Endothelial cell of umbilical vein (primary cell): ENCODE measurements around the gene HHEX. TPM values are rescaled to one million over a fixed set of nuclear protein-coding genes. Genes with fewer than 3 reads are reported as not detected.

Source experiments
- BruUV-seq: library from RNA; stranded (reverse); fragments of 400-500 nt; replicated peaks from 2 replicates; lab custom pipeline; 2021; lab: Mats Ljungman, UMichigan
- CTCF ChIA-PET: fragments of 300-600, 350-600 bp; sonication (Branson Sonifier 250); formaldehyde crosslinking; loops from one replicate; lab custom pipeline; 2021; ENCODE audit warnings: antibody characterized with exemption, inconsistent platforms; lab: Charles Lee
- POLR2A ChIA-PET: fragments of 300-600, 350-600 bp; sonication (Branson Sonifier 250); formaldehyde crosslinking; loops from one replicate; lab custom pipeline; 2021; ENCODE audit warnings: antibody characterized with exemption, inconsistent platforms; lab: Charles Lee
- DNase-seq: peaks from one replicate; pipeline ENCODE4 v3.0.0-alpha.2; 2011; ENCODE audit warnings: low read depth, low spot score
- FAIRE-seq: peaks from 2 replicates; lab custom pipeline; 2011; peaks lifted over from hg19 to GRCh38; lab: Jason Lieb, UNC
- H2AFZ ChIP-seq: 2 replicates; pipeline ENCODE4 v1.6.0; 2012; ENCODE audit warnings: low read depth, low read length, control low read depth, inconsistent platforms
- H3K27ac ChIP-seq: 2 replicates; pipeline ENCODE4 v1.5.1; 2011; ENCODE audit warnings: low read depth, mild to moderate bottlenecking, control low read depth, low read length, moderate library complexity; ENCODE audit not compliant: insufficient read depth
- H3K27me3 ChIP-seq, 2 experiments: 2 replicates each; pipeline versions ENCODE4 v1.6.0 to v1.6.1; 2011; ENCODE audit warnings: low read length in 2 of 2, mixed read lengths in 1 of 2; ENCODE audit not compliant: control insufficient read depth in 2 of 2, insufficient read depth in 2 of 2
- H3K36me3 ChIP-seq, 2 experiments: 2 replicates in 1 of 2; 3 replicates in 1 of 2; pipeline ENCODE4 v1.5.1; 2011; ENCODE audit warnings: low read length in 2 of 2, mild to moderate bottlenecking in 1 of 2, moderate library complexity in 1 of 2; ENCODE audit not compliant: control insufficient read depth in 2 of 2, insufficient read depth in 2 of 2; ENCODE audit errors: extremely low read depth in 1 of 2
- H3K4me1 ChIP-seq: 3 replicates; pipeline ENCODE4 v1.5.1; 2011; ENCODE audit warnings: mild to moderate bottlenecking, low read length; ENCODE audit not compliant: control insufficient read depth, insufficient read depth; ENCODE audit errors: extremely low read depth
- H3K4me2 ChIP-seq: 2 replicates; pipeline ENCODE4 v1.6.1; 2011; ENCODE audit warnings: low read length, control low read depth, mixed read lengths; ENCODE audit not compliant: insufficient read depth
- H3K4me3 ChIP-seq, 3 experiments: fragments of 200-600 bp in 1 of 3; sonication (generic), shearing (Covaris generic) in 1 of 3; replicated peaks in 1 of 3; 2 replicates each; pipeline ENCODE4 v1.5.1; 2011 to 2016; ENCODE audit warnings: control low read depth in 3 of 3, low read length in 3 of 3, mild to moderate bottlenecking in 2 of 3, inconsistent platforms in 1 of 3, low read depth in 1 of 3, moderate library complexity in 1 of 3; ENCODE audit not compliant: insufficient read depth in 1 of 3
- H3K79me2 ChIP-seq: 2 replicates; pipeline ENCODE4 v1.6.0; 2012; ENCODE audit warnings: low read length, inconsistent platforms; ENCODE audit not compliant: control insufficient read depth, insufficient read depth
- H3K9ac ChIP-seq: replicated peaks from 2 replicates; pipeline ENCODE3; 2011; ENCODE audit warnings: low read length, control low read depth; ENCODE audit not compliant: insufficient read depth; ENCODE audit errors: extremely low read depth
- H3K9me1 ChIP-seq: replicated peaks from 3 replicates; pipeline ENCODE4 v1.6.0; 2011; ENCODE audit warnings: mild to moderate bottlenecking, low read length; ENCODE audit not compliant: control insufficient read depth, insufficient read depth; ENCODE audit errors: extremely low read depth
- H3K9me3 ChIP-seq: replicated peaks from 2 replicates; pipeline ENCODE4 v1.5.1; 2012; ENCODE audit warnings: low read length, inconsistent platforms; ENCODE audit not compliant: control insufficient read depth, insufficient read depth
- H4K20me1 ChIP-seq: replicated peaks from 2 replicates; pipeline ENCODE3; 2011; ENCODE audit warnings: mild to moderate bottlenecking, low read length; ENCODE audit not compliant: control insufficient read depth, insufficient read depth; ENCODE audit errors: extremely low read depth
- EZH2 ChIP-seq: IDR thresholded peaks from 2 replicates; pipeline ENCODE4 v1.6.1; 2012; ENCODE audit warnings: borderline replicate concordance, low read depth, mild to moderate bottlenecking, moderate library complexity, low read length, inconsistent platforms; ENCODE audit not compliant: severe bottlenecking
- FOS ChIP-seq: IDR thresholded peaks from 2 replicates; pipeline ENCODE4 v1.6.1; 2011; ENCODE audit warnings: mild to moderate bottlenecking, low read length, moderate library complexity, borderline replicate concordance; ENCODE audit not compliant: insufficient read depth
- GATA2 ChIP-seq: IDR thresholded peaks from 2 replicates; pipeline ENCODE4 v1.7.0; 2011; ENCODE audit warnings: low read depth, mild to moderate bottlenecking, moderate library complexity, mixed read lengths, low read length; ENCODE audit not compliant: insufficient read length, insufficient read depth
- JUN ChIP-seq: IDR thresholded peaks from 2 replicates; pipeline ENCODE4 v1.6.1; 2011; ENCODE audit warnings: borderline replicate concordance, low read depth; ENCODE audit not compliant: insufficient read length, insufficient read depth
- MYC ChIP-seq: IDR thresholded peaks from one replicate; pipeline ENCODE4 v1.6.1; 2011; ENCODE audit warnings: mild to moderate bottlenecking, low read depth, low read length
- POLR2A ChIP-seq: IDR thresholded peaks from 2 replicates; pipeline ENCODE4 v1.6.1; 2012; ENCODE audit warnings: low read depth, mild to moderate bottlenecking, control low read depth, low read length
- POLR2AphosphoS5 ChIP-seq: IDR thresholded peaks from 2 replicates; pipeline ENCODE4 v1.6.1; 2012; ENCODE audit warnings: low read depth, mild to moderate bottlenecking, control low read depth, low read length, moderate library complexity; ENCODE audit not compliant: insufficient read depth
- dilution Hi-C: fragments of 300-500 bp; cut with MboI; formaldehyde crosslinking; loops from one replicate; pipeline ENCODE4 v1.15.0; 2019; ENCODE audit warnings: low sequenced_read_pairs; ENCODE audit not compliant: extremely low pct_ligation_motif_present
- intact Hi-C: fragments of 100-400 bp; cut with micrococcal nuclease; formaldehyde crosslinking; loops from one replicate; pipeline ENCODE4 v1.10.0; 2022
- polyA plus RNA-seq, 4 experiments: library from polyadenylated mRNA; depleted of rRNA in 3 of 4; stranded (reverse) in 3 of 4; unstranded in 1 of 4; fragments of >200 nt; gene quantifications; 2 replicates each; pipeline versions ENCODE4 v1.2.1 to v1.2.3, GENCODE V29; 2011 to 2012; ENCODE audit warnings: missing spikeins in 1 of 4
- total RNA-seq: library from RNA; stranded (reverse); gene quantifications from 2 replicates; pipeline ENCODE4 v1.2.3, GENCODE V29; 2021
- TF ChIP-seq, protein P1 (sequence below): IDR thresholded peaks from 2 replicates; pipeline ENCODE4 v1.6.1; 2011; ENCODE audit not compliant: insufficient read depth, insufficient read length
- TF ChIP-seq, protein P2 (sequence below), 2 donors: IDR thresholded peaks; 1 replicate in 1 of 2; 2 replicates in 1 of 2; pipeline ENCODE4 v1.5.1; 2011; ENCODE audit warnings: low read length in 2 of 2, mild to moderate bottlenecking in 2 of 2, moderate library complexity in 2 of 2, control low read depth in 1 of 2, inconsistent platforms in 1 of 2, low read depth in 1 of 2; ENCODE audit not compliant: insufficient read depth in 1 of 2; ENCODE audit errors: extremely low read depth in 1 of 2

The HHEX gene
- total and polyA plus RNA-seq, 2 donors (not counting 3 experiments of a cell fraction or from before 2014, with no cell fraction given) = 81.0 to 110 TPM

DNA sequence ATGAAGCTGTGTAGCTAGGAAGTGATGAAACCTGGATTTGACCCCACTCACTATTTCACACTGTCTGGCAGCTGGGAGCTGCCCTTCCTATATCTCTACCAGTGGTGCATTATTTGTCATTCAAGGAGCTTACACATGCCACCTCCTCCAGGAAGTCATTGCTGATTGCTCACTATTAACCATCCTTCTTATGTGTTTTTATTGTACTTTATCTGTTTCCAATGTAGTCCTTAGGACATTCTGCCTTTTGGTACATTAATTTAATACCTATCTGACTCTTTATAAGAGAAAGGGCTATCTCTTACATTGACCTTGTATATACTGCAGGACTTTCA is 31.0 kb downstream of the HHEX start:
- H3K9me3 ChIP-seq = no peaks in the 10 kb centered on the region
- ChIA-PET POLR2A (no interaction called here), CTCF (no interaction called here)
- H3K27me3 ChIP-seq = no peaks in the 10 kb centered on the region
- H3K4me3 ChIP-seq = no peak overlapping the region
- dilution Hi-C loops (no loop called here), intact Hi-C loops (no loop called here)
- H3K9me1 ChIP-seq = no peaks in the 10 kb centered on the region
- no peaks in the 10 kb centered on the region for H3K79me2 ChIP-seq
- H3K9ac ChIP-seq = no peak overlapping the region
- no peaks in the 10 kb centered on the region for H4K20me1 ChIP-seq
- DNase-seq = no peak
- TF ChIP-seq, protein P1, sequence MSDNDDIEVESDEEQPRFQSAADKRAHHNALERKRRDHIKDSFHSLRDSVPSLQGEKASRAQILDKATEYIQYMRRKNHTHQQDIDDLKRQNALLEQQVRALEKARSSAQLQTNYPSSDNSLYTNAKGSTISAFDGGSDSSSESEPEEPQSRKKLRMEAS = no peak
- TF ChIP-seq GATA2 (no peak), POLR2AphosphoS5 (no peak), JUN (no peak), EZH2 (no peak), MYC (no peak), POLR2A (no peak), FOS (no peak)
- TF ChIP-seq, protein P2, sequence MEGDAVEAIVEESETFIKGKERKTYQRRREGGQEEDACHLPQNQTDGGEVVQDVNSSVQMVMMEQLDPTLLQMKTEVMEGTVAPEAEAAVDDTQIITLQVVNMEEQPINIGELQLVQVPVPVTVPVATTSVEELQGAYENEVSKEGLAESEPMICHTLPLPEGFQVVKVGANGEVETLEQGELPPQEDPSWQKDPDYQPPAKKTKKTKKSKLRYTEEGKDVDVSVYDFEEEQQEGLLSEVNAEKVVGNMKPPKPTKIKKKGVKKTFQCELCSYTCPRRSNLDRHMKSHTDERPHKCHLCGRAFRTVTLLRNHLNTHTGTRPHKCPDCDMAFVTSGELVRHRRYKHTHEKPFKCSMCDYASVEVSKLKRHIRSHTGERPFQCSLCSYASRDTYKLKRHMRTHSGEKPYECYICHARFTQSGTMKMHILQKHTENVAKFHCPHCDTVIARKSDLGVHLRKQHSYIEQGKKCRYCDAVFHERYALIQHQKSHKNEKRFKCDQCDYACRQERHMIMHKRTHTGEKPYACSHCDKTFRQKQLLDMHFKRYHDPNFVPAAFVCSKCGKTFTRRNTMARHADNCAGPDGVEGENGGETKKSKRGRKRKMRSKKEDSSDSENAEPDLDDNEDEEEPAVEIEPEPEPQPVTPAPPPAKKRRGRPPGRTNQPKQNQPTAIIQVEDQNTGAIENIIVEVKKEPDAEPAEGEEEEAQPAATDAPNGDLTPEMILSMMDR (IDR thresholded peaks at IDR 0.05; ENCODE audit: extremely low read depth in 1 of 2, insufficient read depth in 1 of 2, low read depth in 1 of 2, low read length in 2 of 2) = no peak
- no peak overlapping the region for H3K4me2 ChIP-seq
- no TSS peak for BruUV-seq
- no peak overlapping the region for H2AFZ ChIP-seq
- no peak overlapping the region for H3K27ac ChIP-seq
- H3K4me1 ChIP-seq = no peaks in the 10 kb centered on the region
- FAIRE-seq = no peak
- no peaks in the 10 kb centered on the region for H3K36me3 ChIP-seq
